Mesothelial cell of epicardium (in vitro differentiated cells): Measurements from ENCODE around the gene CHMP5. TPM values are rescaled to one million over a fixed set of nuclear protein-coding genes. Genes with fewer than 3 reads are reported as not detected.

Experiments used
- DNase-seq, 2 experiments: peaks; one replicate each; pipeline ENCODE4 v3.0.0; 2021; ENCODE audit warnings: low spot score in 2 of 2; ENCODE audit not compliant: unreplicated experiment in 2 of 2
- H3K27ac Mint-ChIP-seq: 2 replicates; pipeline ENCODE4 v1.8.0; 2021; ENCODE audit warnings: mixed read lengths
- H3K27me3 Mint-ChIP-seq: 2 replicates; pipeline ENCODE4 v1.8.0; 2021; ENCODE audit warnings: low read depth, mixed read lengths
- H3K36me3 Mint-ChIP-seq: 2 replicates; pipeline ENCODE4 v1.8.0; 2021; ENCODE audit warnings: mixed read lengths
- H3K4me1 Mint-ChIP-seq: 2 replicates; pipeline ENCODE4 v1.8.0; 2021; ENCODE audit warnings: mixed read lengths
- H3K4me3 Mint-ChIP-seq: 2 replicates; pipeline ENCODE4 v1.8.0; 2021; ENCODE audit warnings: mild to moderate bottlenecking, moderate library complexity, mixed read lengths
- H3K9me3 Mint-ChIP-seq: 2 replicates; pipeline ENCODE4 v1.8.0; 2021; ENCODE audit warnings: mixed read lengths
- total RNA-seq: library from RNA; stranded (reverse); gene quantifications from 3 replicates; pipeline ENCODE4 v1.2.1, GENCODE V29; 2021
- TF ChIP-seq, protein P1 (sequence below): fragments of 200-600 bp; sonication (generic); IDR thresholded peaks from one replicate; pipeline ENCODE4 v1.5.0; 2021; ENCODE audit warnings: antibody characterized with exemption; ENCODE audit not compliant: unreplicated experiment

Gene CHMP5
- total RNA-seq, 1 donor from 2014 or later = 49.1 TPM

DNA sequence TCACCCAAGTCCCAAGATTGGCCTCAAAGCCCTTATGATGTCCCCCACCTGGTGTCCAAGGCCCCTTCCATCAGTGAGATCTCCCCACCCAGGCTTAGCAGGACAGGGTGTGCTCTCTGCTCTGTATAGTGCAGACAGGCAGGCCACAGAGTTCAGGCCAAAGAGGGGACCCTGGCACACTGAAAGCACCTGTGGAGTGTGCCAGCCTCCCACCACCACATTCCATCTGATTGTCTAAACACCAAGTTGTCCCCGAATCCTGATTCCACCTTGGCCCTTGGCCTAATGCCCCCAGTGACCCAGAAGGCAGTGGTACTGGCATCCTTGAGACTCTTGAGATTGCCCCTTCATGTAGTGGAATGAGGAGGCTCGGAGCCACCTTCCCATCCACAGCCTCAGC lies 19.5 kb upstream of the CHMP5 start:
- Mint-ChIP-seq H3K27ac (no peak overlapping the region), H3K36me3 (no peaks in the 10 kb centered on the region), H3K4me3 (no peak overlapping the region), H3K27me3 (peaks cover 10% of the 10 kb centered on the region), H3K4me1 (no peaks in the 10 kb centered on the region), H3K9me3 (no peaks in the 10 kb centered on the region)
- TF ChIP-seq, protein P1, sequence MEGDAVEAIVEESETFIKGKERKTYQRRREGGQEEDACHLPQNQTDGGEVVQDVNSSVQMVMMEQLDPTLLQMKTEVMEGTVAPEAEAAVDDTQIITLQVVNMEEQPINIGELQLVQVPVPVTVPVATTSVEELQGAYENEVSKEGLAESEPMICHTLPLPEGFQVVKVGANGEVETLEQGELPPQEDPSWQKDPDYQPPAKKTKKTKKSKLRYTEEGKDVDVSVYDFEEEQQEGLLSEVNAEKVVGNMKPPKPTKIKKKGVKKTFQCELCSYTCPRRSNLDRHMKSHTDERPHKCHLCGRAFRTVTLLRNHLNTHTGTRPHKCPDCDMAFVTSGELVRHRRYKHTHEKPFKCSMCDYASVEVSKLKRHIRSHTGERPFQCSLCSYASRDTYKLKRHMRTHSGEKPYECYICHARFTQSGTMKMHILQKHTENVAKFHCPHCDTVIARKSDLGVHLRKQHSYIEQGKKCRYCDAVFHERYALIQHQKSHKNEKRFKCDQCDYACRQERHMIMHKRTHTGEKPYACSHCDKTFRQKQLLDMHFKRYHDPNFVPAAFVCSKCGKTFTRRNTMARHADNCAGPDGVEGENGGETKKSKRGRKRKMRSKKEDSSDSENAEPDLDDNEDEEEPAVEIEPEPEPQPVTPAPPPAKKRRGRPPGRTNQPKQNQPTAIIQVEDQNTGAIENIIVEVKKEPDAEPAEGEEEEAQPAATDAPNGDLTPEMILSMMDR = no peak
- no peak for DNase-seq

DNA sequence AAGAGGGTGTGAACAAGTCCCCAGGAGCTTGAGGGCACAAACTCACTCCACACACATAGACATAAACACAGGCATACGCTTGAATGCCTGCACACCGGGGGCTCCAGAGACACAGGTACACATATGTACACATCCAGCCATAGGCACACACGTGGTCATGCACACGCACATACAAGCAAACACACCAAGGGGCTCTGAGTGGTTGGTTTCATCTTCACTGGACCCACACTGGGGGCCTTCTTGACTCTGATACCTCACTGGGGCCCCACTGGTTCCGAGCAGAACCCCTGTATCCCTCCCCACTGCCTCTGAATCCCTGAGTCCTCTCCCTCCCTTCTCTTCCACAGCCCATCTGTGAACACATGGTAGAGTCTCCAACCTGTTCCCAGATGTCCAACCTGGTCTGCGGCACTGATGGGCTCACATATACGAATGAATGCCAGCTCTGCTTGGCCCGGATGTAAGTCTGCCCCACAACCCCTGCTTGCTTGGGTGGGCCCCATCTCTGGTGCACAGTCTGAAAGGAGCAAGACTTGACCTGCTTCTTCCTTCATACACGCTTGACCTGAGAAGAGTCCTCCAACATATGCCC lies 18.5 kb upstream of the CHMP5 start:
- Mint-ChIP-seq H3K4me3 (no peak overlapping the region), H3K27me3 (peaks cover 4% of the 10 kb centered on the region), H3K4me1 (no peaks in the 10 kb centered on the region), H3K9me3 (no peaks in the 10 kb centered on the region), H3K27ac (no peak overlapping the region), H3K36me3 (no peaks in the 10 kb centered on the region)
- DNase-seq = no peak
- TF ChIP-seq, protein P1 = no peak

- H3K4me3 Mint-ChIP-seq = no peak overlapping the region
- TF ChIP-seq, protein P1 = no peak
- H3K9me3 Mint-ChIP-seq = no peaks in the 10 kb centered on the region
- no peaks in the 10 kb centered on the region for H3K4me1 Mint-ChIP-seq
- no peak for DNase-seq
- H3K27ac Mint-ChIP-seq = no peak overlapping the region
- no peaks in the 10 kb centered on the region for H3K27me3 Mint-ChIP-seq
- peaks cover 10% of the 10 kb centered on the region for H3K36me3 Mint-ChIP-seq
Observed at GRCh38 chr9:33248606-33249005, 16.2 kb upstream of the CHMP5 start.

GRCh38 chr9:33249087-33249658 lies 15.7 kb upstream of the CHMP5 start:
- Mint-ChIP-seq H3K4me1 (no peaks in the 10 kb centered on the region), H3K36me3 (peaks cover 10% of the 10 kb centered on the region), H3K4me3 (no peak overlapping the region), H3K9me3 (no peaks in the 10 kb centered on the region), H3K27ac (no peak overlapping the region), H3K27me3 (no peaks in the 10 kb centered on the region)
- TF ChIP-seq, protein P1 = no peak
- DNase-seq = no peak

DNA sequence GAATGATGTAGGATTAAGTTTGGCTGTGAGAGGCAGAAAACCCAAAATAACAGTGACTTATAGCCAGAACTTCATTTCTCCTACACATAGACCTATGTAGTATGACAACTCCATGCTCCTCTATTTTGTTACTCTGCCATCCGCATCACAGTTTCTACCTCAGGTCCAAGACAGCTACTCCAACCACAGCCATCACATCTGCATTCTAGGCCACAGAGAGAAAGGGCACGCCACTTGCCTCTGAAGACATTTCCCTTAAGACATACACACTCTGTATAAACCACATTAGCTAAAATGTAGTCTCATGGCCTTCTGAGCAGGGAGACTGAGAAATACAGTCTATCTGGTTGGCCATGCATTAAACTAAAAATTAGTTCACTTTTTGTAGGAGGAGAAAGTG lies 14.9 kb upstream of the CHMP5 start:
- Mint-ChIP-seq H3K36me3 (peaks cover 14% of the 10 kb centered on the region), H3K4me3 (no peak overlapping the region), H3K4me1 (no peaks in the 10 kb centered on the region), H3K27ac (no peak overlapping the region), H3K27me3 (no peaks in the 10 kb centered on the region), H3K9me3 (no peaks in the 10 kb centered on the region)
- TF ChIP-seq, protein P1 = no peak
- DNase-seq = no peak
